M059J (cell line): ENCODE measurements around the gene ENDOV. TPM values are rescaled to one million over a fixed set of nuclear protein-coding genes. Genes with fewer than 3 reads are reported as not detected.

Experiments
- DNase-seq: peaks from one replicate; pipeline ENCODE4 v3.0.0-alpha.2; 2012; ENCODE audit warnings: low read depth
- total RNA-seq: library from RNA; depleted of rRNA; stranded (reverse); fragments of >200 nt; shearing (Covaris generic); gene quantifications from 2 replicates; pipeline ENCODE4 v1.2.3, GENCODE V29; 2014

The ENDOV gene
- total RNA-seq, 1 experiment from 2014 or later = 18.8 TPM

GRCh38 chr17:80431246-80432195 is 16.6 kb downstream of the ENDOV start:
- DNase-seq = no peak

GRCh38 chr17:80432350-80432955 is 17.5 kb downstream of the ENDOV start:
- no peak for DNase-seq

GRCh38 chr17:80432961-80433550 is 18.1 kb downstream of the ENDOV start:
- DNase-seq = no peak

GRCh38 chr17:80433916-80434666 is 19.1 kb downstream of the ENDOV start:
- DNase-seq = no peak

- no peak for DNase-seq
These were observed 22.6 kb downstream of the ENDOV start for GRCh38 chr17:80437532-80437931.

- no peak for DNase-seq
These were observed 23.8 kb downstream of the ENDOV start for GRCh38 chr17:80438806-80439205.

- DNase-seq = no peak
These were observed 24.5 kb downstream of the ENDOV start for GRCh38 chr17:80439499-80439898.

- DNase-seq = peak; percentile 19
These were observed 26.2 kb downstream of the ENDOV start for GRCh38 chr17:80441133-80441578.

GRCh38 chr17:80441598-80442322 is 26.8 kb downstream of the ENDOV start:
- no peak for DNase-seq

- no peak for DNase-seq
These were observed 27.3 kb downstream of the ENDOV start for GRCh38 chr17:80442323-80442659.

- DNase-seq = no peak
These were observed 27.8 kb downstream of the ENDOV start for GRCh38 chr17:80442764-80443163.

- no peak for DNase-seq
These were observed 28.5 kb downstream of the ENDOV start for GRCh38 chr17:80443498-80443897.

GRCh38 chr17:80443916-80444643 is 29.1 kb downstream of the ENDOV start:
- DNase-seq = no peak

- no peak for DNase-seq
These were observed 29.6 kb downstream of the ENDOV start for GRCh38 chr17:80444644-80444979.

- DNase-seq = no peak
These were observed 30.2 kb downstream of the ENDOV start for GRCh38 chr17:80445007-80445725.

- DNase-seq = no peak
These were observed 30.8 kb downstream of the ENDOV start for GRCh38 chr17:80445726-80446110.

- DNase-seq = peak; percentile 20
These were observed 31.9 kb downstream of the ENDOV start for GRCh38 chr17:80446645-80447405.

- DNase-seq = no peak
These were observed 32.8 kb downstream of the ENDOV start for GRCh38 chr17:80447790-80448189.

GRCh38 chr17:80449194-80449929 is 34.4 kb downstream of the ENDOV start:
- DNase-seq = no peak
